Measurements from ENCODE around the gene CMTR1.

Gene CMTR1

GRCh38 chr6:37516920-37517405, 83.9 kb downstream of the CMTR1 start:
- Mint-ChIP-seq H3K27ac (no peak overlapping the region), H3K4me1 (peaks cover 25% of the 10 kb centered on the region), H3K4me3 (no peak overlapping the region), H3K27me3 (ENCODE audit: low read depth) (peaks cover 64% of the 10 kb centered on the region), H3K36me3 (ENCODE audit: low read depth) (no peaks in the 10 kb centered on the region), H3K9me3 (no peaks in the 10 kb centered on the region)
- TF ChIP-seq CTCF (IDR thresholded peaks at IDR 0.05; ENCODE audit: unreplicated experiment in 3 of 3), result no peak

- Mint-ChIP-seq H3K4me3 (no peak overlapping the region), H3K4me1 (peaks cover 20% of the 10 kb centered on the region), H3K27ac (no peak overlapping the region), H3K9me3 (no peaks in the 10 kb centered on the region), H3K27me3 (ENCODE audit: low read depth) (peaks cover 59% of the 10 kb centered on the region), H3K36me3 (ENCODE audit: low read depth) (no peaks in the 10 kb centered on the region)
- no peak for TF ChIP-seq CTCF (IDR thresholded peaks at IDR 0.05; ENCODE audit: unreplicated experiment in 3 of 3)
These were observed 84.4 kb downstream of the CMTR1 start for GRCh38 chr6:37517411-37517812.

- Mint-ChIP-seq H3K27me3 (ENCODE audit: low read depth) (peaks cover 54% of the 10 kb centered on the region), H3K36me3 (ENCODE audit: low read depth) (no peaks in the 10 kb centered on the region), H3K4me3 (no peak overlapping the region), H3K27ac (no peak overlapping the region), H3K9me3 (no peaks in the 10 kb centered on the region), H3K4me1 (peaks cover 13% of the 10 kb centered on the region)
- no peak for TF ChIP-seq CTCF (IDR thresholded peaks at IDR 0.05; ENCODE audit: unreplicated experiment in 3 of 3)
These were observed 85.1 kb downstream of the CMTR1 start for GRCh38 chr6:37518116-37518515.

- peaks cover 9% of the 10 kb centered on the region for H3K4me1 Mint-ChIP-seq
- no peak overlapping the region for H3K4me3 Mint-ChIP-seq
- no peaks in the 10 kb centered on the region for H3K36me3 Mint-ChIP-seq (ENCODE audit: low read depth)
- H3K27me3 Mint-ChIP-seq (ENCODE audit: low read depth), result peaks cover 42% of the 10 kb centered on the region
- H3K27ac Mint-ChIP-seq, result no peak overlapping the region
- no peaks in the 10 kb centered on the region for H3K9me3 Mint-ChIP-seq
- TF ChIP-seq CTCF (IDR thresholded peaks at IDR 0.05; ENCODE audit: unreplicated experiment in 3 of 3), result no peak
These were observed 86.4 kb downstream of the CMTR1 start for GRCh38 chr6:37519461-37519860.

GRCh38 chr6:37520926-37521325, 87.9 kb downstream of the CMTR1 start:
- H3K4me3 Mint-ChIP-seq, result no peak overlapping the region
- H3K9me3 Mint-ChIP-seq, result no peaks in the 10 kb centered on the region
- H3K27me3 Mint-ChIP-seq (ENCODE audit: low read depth), result peaks cover 35% of the 10 kb centered on the region
- TF ChIP-seq CTCF (IDR thresholded peaks at IDR 0.05; ENCODE audit: unreplicated experiment in 3 of 3), result no peak
- H3K4me1 Mint-ChIP-seq, result peaks cover 6% of the 10 kb centered on the region
- no peak overlapping the region for H3K27ac Mint-ChIP-seq
- H3K36me3 Mint-ChIP-seq (ENCODE audit: low read depth), result no peaks in the 10 kb centered on the region

- Mint-ChIP-seq H3K4me1 (no peaks in the 10 kb centered on the region), H3K4me3 (no peak overlapping the region), H3K36me3 (ENCODE audit: low read depth) (no peaks in the 10 kb centered on the region), H3K27me3 (ENCODE audit: low read depth) (peaks cover 38% of the 10 kb centered on the region), H3K9me3 (no peaks in the 10 kb centered on the region), H3K27ac (no peak overlapping the region)
- no peak for TF ChIP-seq CTCF (IDR thresholded peaks at IDR 0.05; ENCODE audit: unreplicated experiment in 3 of 3)
These were observed 88.7 kb downstream of the CMTR1 start for GRCh38 chr6:37521674-37522073.
